GM21528 (cell line): ENCODE results near the gene STK4.

ENCODE experiments used
- ATAC-seq: cut with Tn5 transposase; IDR thresholded peaks from one replicate; pipeline ENCODE4 v1.9.1; 2021; ENCODE audit warnings: mild to moderate bottlenecking, moderate library complexity; ENCODE audit not compliant: unreplicated experiment, low FRiP score

Gene STK4

DNA sequence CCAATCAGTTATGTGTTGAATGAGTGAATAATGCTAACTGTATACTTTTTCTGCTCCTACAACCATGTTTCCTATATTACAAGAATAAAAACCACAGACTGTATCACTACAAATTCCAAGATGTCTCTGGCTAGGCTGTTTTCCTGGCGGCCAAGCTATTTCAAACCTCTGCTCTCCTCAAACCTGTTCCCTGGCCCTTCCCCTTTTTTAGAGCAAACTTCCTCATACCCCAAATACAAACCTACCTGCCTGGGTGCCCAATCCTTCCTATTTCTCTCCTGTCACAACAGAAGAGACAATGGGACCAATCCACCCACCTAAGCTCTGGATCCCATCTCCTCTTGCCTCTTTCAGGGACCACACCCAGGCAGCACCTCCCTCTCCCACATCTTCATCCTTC is 13.6 kb upstream of the STK4 start:
- ATAC-seq = no peak

DNA sequence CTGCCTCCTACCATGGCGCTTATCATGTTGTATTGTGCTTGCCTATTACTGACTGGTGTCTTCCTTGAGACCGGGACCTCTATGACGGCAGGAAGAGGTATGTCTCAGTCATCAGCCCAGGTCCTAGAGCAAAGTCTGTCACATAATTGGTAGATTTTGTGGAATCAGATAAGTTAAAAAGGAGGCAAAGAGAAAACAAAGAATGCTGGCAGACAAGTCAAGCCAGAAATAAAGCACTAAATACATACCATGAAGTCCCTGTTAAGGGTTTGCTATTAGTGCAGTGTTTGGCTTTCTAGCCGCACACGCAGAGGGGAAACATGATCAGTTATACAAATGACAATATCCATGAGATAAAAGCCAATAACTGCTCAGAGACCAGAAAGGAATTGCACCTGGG is 12.1 kb upstream of the STK4 start:
- ATAC-seq = no peak

DNA sequence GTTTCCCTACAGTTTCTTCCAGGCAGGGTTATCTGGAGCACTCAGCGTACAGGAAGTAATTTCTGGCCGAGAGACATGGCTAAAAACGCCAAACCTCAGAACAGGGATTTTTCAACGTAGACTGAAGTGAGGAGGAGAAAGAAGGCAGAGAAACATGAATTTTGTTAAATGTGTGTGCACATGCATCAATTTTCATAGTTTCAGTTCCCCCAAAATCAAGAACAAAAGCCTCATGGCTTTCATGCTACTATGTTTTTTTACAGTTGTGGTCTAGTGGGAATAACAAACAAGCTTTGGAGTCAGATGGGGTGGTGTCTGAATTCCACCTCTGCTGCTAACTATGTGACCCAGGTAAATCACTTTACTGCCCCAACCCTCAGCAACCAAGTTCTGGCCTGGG is 11.0 kb upstream of the STK4 start:
- no peak for ATAC-seq

DNA sequence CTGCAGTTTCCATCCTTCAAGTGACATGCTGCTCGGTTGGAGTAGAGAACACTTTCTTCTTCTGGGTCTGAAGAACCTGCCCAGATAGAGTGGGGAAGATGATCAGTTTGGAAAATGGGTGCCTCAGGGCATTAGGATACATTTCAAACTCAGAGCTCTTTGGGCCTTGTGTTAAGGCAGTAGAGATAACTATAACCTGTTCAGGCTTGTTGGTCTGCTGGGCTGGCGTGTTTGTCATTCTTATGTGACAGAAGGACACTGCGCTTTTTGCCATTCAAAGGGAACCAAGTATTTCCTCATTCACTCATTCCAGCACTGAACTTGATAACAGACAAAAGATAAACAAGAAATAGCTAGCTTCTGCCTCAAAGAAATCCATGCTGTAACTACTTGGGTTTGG is 9.9 kb upstream of the STK4 start:
- ATAC-seq = no peak

DNA sequence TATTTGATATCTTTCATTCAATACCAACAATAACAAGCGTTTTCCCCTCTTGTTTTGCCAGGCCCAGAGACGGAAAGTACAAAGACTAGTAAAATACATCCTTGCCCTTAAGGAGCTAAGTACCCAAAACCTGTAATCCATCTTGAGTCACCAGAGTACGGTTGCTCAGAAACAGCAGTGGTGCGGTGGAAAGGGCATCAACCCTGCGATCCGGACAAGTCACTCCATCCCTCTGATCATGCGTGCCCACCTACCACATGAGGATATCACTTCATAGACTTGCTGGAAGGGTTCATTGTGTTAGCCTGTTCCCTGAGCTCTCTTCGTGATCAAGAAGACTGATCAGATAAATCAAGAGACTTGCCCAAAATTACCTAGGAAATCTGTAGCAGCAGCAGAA is 8.0 kb upstream of the STK4 start:
- no peak for ATAC-seq

DNA sequence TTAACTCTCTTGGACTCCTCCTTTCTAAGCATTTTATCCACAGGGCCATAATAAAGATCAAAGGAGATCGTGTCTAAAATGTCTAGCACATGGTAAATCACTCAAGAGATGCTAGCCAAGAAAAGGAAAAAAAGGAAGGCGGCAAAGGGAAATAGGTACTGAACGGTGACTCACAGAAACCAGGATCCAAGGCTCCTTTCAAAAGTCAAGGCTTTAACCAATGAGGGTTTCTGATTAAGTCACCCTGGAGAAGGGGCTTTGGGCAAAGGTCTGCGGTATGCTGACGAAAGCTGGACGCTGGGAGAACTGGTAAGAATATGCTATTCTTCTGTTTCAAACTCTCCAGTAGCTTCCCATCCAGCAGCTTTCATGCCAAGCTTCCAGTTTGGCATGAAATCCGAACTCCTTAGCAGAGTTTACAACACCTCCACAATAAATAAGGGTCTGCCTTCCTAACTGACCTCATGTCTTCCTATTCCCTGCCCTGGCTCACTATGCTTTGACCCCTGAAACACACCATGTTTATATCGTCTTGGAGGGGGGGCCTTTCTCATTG is 7.2 kb upstream of the STK4 start:
- ATAC-seq = no peak

DNA sequence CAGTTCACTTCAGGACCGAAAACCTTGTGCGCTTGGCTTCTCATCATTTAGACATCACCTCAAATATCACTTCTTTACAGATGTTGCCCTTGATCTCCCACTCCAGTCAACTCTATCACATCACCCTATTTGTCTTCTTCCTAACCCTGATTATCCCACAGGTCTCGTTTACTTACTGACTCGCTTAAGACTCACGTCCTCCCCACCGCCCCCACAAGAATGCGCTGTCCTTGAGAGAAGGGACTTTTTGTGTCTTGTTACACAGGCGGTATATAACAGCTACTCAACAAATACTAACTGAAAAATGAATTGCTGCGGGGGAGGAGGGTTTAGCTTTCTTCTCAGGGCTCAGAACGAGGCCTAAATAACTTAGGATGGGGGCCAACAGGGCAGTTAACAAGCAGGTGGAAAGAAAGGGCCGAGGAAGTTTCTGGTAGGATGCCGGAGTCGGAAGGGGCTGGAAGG is 6.6 kb upstream of the STK4 start:
- no peak for ATAC-seq

DNA sequence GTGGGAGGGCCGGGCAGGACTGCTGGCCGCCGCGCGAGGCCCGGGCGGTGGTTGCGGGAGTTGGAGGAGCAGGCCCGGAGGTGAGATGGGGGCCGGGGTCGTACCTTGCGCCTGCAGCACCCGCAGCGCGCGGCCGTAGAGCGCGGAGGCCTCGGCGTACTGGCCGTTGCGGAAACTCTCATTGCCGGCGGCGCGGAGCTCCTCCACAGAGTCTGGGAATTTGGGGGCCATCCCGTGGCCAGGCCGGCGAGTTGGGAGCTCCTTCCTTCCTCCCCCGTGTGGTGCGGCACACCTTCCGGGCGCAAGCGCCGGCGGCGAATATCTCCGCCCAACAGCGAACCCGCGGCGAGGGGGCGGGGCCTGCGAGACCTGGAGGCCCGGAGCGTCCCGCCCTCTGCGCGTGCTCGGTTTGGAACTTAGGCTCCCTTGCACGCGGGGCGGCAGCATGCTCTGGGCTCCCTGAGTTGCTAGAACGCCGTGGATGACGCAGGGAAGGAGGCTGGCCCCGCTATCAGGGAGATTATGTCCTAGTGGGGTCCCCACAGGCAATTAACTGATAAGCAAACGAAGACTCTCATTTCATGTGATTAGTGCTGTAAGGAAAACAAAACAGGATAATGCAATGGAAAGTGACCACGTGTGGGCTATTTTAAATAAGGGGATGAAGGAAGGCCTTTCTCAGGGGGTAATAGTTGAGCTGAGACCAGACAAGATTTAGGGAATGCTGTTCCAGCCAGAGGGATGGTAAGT is 6.0 kb upstream of the STK4 start, which contains the start of gene TOMM34:
Gene TOMM34 (minus strand): TSS at position 295 of the 750 bp plus-strand sequence. CDS start 64 bp downstream, at position 231.
- peak; percentile 79 for ATAC-seq

DNA sequence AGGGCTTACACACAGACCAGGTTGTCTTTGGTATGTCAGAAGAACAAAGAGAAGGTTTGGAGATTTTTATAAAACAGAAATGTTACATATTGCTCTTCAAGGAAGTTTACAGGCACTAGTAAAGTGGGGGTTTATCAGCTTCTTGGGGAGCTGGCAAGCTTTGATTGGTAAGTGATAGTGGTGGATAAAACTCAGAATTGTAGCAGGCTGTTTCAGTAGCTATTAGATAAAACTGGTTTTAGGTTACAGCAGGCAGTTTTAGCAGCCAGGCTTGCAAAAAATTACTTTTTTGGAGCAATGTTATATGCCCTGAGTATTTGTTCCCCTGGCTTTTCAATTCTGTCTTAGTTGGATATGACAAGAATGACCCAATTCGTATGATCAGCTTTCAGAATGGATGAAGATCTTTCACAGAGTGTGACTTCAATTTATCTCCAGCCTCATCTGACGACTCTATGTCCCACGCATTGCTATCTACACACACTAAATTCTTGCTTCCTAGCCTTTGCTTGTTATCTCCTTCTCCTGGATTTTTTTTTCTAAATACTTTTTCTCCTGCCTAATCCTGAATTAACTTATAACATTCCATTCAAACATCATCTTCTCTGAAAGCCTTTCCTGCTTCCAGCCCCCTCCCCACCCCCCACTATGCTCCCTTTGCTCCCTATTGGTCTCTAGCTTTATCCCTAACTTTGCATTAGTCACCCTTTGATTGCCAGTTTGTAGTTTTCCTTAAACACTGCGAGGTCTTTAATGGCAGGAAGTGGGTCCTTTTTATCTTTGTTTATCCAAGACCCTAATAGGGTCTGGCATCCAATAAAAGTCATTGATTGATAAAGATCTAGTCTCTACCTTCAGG is 5.1 kb upstream of the STK4 start:
- no peak for ATAC-seq

DNA sequence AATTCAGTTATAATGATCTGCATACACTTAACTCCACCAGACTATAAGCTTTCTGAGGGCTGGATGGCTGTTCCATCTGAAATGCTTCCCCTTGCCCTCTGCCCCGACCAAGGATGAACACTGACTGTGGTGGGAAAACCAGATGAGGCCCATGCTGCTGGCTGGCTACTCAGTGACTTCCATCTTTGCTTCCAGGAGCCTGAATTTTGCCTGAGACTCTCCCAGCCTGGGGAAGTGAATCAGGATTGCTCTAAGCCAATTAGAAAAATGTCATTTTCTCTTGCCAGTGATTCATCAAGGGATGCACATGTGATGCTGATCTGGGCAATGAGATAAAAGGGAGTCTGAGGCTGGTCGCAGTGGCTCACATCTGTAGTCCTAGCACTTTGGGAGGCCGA is 4.4 kb upstream of the STK4 start:
- ATAC-seq = no peak

DNA sequence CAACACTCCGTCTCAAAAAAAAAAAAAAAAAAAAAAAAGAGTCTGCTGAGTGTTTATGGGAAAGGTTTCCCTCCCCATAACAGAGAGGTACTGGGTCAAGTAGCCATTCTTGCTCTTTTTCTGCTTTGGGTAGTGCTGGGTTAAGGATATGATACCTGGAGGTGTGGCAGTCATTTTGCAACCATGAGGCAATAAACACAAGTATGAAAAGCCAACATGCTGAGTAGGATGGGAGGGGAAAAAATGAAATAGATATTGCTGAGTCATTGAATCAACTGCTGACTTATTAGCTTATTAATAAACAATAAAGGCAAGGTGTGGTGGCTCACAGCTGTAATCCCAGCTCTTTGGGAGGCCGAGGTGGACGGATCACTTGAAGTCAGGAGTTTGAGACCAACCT is 3.8 kb upstream of the STK4 start:
- no peak for ATAC-seq

DNA sequence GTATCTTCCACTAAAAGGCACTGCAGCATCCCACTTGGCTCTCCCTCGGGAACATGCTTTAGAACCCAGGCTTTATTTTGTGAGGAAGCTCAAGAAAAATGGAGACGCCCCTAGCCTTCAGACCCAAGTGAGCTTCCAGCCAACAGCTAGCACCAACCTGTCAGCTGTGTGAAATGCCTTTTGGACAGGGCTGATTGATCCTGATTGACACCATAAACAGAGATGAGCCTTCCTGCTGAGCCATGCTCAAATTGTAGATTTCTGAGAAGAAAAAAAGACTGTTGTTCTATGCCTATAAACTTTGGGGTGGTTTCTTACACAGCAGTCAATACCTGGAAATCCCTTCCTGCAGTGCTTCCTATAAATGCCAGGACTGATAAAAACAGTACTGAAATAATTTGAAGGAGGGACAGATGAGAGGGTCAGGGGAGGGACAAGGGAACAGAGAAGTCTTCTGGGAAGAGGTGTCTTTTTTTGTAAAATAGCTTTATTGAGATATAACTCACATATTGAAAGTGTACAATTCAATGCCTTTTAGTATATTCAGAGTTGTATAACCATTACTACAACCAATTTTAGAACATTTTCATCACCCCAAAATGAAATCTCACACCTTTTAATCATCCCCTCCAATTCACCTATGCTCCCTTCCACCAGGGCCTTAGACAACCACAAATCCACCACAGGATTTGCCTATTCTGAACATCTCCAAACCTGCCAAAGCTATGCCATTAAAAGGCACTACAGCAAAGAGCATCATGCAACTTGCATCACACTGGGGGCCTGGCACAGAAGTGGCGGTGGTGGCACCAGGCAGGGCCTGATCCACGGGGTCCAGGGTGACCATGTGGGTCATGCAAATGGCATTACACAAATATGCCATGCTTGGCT is 2.7 kb upstream of the STK4 start:
- ATAC-seq = no peak

DNA sequence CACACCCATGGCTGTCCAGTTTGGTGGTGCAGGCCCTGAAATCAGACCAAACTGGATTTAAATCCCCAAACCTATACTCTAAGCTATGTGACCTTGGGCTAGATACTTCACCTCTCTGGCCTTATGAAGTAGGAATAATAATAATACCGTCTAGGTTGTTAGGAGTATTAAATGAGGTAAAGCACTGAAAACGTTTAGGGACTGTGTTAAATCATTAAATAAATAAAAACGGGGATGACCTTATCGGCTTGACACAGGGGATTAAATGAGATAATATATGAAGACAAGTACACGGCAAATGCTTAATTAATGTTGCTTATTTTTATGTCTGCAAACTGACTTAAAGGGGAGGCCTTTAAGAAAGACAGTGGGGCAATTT is 672 bp upstream of the STK4 start:
- ATAC-seq = no peak

DNA sequence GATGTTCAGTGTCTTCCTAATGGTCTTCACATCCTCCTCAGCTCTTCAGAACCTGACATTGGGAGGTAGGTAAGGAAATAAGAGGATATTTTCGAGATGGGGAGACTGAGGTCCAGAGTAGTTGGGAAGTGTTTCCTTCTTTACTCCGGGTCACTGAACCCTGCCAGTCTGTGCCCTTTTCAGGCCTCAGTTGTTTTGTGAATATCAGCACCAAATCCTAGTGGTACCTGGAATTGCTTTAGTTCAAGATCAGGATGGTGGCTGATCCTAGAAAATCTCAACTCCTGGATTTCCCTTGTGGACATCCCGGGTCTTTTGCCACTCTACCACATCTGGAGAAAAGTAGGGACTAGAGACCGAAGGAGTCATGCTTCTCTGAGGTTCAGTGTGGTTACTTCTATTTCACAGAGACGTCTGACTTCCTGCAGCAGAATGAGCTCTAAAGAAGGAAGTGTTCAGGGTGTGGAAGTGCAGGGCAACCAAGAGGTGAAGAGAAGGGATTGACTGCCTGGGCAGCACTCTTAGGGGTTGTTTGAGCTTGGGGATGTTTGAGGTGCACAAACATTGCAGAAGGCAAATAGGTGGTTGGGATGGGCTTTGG is 995 bp downstream of the STK4 start:
- no peak for ATAC-seq

DNA sequence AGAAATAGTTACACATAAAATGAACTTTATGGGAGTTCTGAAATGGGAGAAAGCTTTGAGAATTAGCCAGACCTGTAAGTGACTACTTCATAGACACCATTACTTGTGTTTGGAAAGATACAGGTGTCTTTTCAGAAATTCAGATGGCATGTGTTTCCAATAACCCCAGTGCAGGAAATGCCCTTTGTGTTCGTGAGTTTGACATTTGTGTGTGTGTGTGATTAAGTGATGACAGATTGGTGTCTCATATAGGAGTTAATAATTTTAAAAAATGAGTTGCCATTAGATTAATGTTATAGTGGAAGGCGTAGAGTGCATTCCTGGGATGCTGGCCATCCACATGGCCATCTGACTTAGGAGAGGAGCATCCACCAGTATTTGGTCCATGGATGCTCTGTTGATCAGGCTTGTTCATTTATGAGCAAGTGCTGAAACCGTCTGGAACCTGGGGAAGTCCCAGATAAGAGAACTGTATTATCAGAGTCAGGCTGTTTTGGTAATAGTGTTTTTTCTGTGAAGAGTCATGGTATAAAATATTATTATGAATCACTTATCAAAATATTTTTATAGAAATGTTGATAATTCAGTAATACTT is 3.1 kb downstream of the STK4 start:
- ATAC-seq = no peak

DNA sequence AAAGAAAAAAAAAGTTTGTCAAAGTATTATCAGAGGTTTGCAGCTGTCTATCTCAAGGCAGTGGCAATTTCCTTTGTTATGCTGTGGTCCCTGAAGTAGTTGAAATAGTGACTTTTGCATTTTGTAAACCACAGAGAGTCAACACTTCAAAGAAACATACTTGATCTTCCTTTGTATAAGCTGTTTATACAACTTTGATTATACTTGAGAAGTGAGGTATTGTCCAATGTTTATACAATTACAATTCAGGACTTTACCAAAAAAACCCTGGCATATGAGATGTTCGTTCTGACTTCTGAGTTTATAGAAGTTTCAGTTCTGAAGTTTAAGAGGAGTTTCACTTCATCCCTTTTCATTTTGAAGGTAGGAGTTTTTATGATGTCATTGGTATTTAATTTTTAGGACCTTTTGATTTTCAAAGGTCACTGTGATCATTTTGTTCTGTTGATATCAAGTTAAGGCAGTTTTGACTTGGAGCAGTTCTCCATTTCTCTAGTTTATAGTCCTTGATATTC is 4.0 kb downstream of the STK4 start:
- no peak for ATAC-seq

DNA sequence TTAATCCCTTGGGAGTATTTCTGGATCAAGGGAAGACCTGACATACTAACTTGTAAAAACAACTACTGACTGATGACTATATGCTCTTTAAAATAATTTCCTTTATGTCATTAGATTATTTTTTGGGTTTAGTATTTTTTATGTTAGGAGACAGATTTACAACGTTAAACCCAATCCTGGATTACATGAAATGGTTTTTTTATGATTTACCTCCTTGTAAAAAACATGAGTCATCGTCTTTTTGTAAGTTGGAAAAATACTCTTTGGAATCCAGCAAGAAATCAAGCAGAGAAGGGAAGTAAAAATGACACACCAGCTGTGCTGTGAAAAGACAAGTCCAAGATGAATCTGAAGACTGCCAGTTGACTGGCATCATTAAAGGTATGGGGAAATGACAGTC is 6.7 kb downstream of the STK4 start:
- no peak for ATAC-seq

DNA sequence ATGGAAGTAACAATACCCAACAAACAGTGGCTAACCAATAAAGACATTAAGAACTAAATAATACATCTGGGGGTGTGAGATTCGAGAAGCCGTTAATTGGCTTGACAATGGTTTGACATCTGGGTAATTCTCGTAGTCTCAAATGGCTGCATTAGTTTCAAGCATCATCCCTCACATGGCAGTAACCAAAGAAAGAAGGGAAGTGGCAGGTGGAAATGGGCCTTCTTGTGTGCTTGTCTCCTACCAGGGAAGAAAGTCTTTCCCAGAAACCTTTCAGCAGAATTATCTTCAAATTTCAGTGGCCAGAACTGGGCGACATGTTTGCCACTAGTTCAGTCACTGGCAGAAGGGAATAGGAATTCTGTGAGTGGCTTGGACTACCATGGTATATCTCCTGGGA is 10.4 kb downstream of the STK4 start:
- no peak for ATAC-seq

DNA sequence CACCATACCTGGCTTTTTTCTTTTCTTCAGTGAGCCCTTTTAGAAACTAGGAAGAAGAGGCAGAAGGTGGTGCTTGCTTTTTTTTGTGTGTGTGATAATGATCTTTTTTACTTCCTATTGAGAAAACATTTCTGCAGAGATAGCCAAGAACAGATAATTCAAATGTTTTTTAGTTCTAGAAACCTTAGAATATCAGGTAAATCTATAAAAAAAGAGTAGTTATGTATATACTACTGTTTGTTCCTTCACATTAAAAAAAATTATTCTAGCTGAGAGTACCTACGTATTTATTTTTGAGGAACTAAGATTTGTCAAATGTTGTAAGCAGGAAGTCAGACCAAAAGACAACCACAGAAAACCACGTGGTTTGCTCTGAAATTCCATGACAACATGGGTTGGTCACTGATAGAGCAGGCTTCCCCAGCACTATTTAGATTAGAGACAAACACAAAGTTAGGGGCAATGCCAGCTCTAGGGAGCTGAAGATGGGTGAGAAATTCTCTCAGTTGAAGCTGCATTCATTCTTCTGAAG is 12.8 kb downstream of the STK4 start:
- peak; percentile 83 for ATAC-seq
